NCI-H2029 (cell line): ENCODE results near the gene IKZF2.
A peak's percentile ranks its signal among the peaks of the same experiment; 100 is the strongest.

ENCODE experiments used
- DNase-seq: peaks from one replicate; lab custom pipeline; 2025; lab: John Stamatoyannopoulos, UW

IKZF2 gene

GRCh38 chr2:213152888-213153287 lies 1.5 kb upstream of the IKZF2 start:
- no peak for DNase-seq

- DNase-seq, result peak; percentile 20
Measured at GRCh38 chr2:213152065-213152794, 818 bp upstream of the IKZF2 start.

GRCh38 chr2:213150315-213151097 lies 906 bp downstream of the IKZF2 start:
- DNase-seq, result no peak

- no peak for DNase-seq
Measured at GRCh38 chr2:213149949-213150314, 1.5 kb downstream of the IKZF2 start.

GRCh38 chr2:213149294-213149875 lies 2.0 kb downstream of the IKZF2 start:
- DNase-seq, result no peak

GRCh38 chr2:213148572-213149261 lies 2.7 kb downstream of the IKZF2 start:
- no peak for DNase-seq

- no peak for DNase-seq
Measured at GRCh38 chr2:213147538-213147937, 3.9 kb downstream of the IKZF2 start.

GRCh38 chr2:213145715-213146242 lies 5.6 kb downstream of the IKZF2 start:
- DNase-seq, result no peak

- DNase-seq, result no peak
Measured at GRCh38 chr2:213137064-213137463, 14.3 kb downstream of the IKZF2 start.

- no peak for DNase-seq
Measured at GRCh38 chr2:213129311-213129710, 22.1 kb downstream of the IKZF2 start.

GRCh38 chr2:213125646-213126347 lies 25.6 kb downstream of the IKZF2 start:
- no peak for DNase-seq

- no peak for DNase-seq
Measured at GRCh38 chr2:213122725-213123124, 28.7 kb downstream of the IKZF2 start.

- DNase-seq, result no peak
Measured at GRCh38 chr2:213121690-213122089, 29.7 kb downstream of the IKZF2 start.

- DNase-seq, result no peak
Measured at GRCh38 chr2:213119061-213119809, 32.2 kb downstream of the IKZF2 start.

- DNase-seq, result no peak
Measured at GRCh38 chr2:213108308-213108707, 43.1 kb downstream of the IKZF2 start.

GRCh38 chr2:213107728-213108127 lies 43.7 kb downstream of the IKZF2 start:
- DNase-seq, result no peak

- no peak for DNase-seq
Measured at GRCh38 chr2:213105212-213105611, 46.2 kb downstream of the IKZF2 start.

GRCh38 chr2:213104903-213105202 lies 46.6 kb downstream of the IKZF2 start:
- DNase-seq, result no peak

GRCh38 chr2:213104092-213104902 lies 47.1 kb downstream of the IKZF2 start:
- DNase-seq, result no peak
